ENCODE results near the gene GALNT10.

GRCh38 chr5:154196281-154196680 lies 5.7 kb downstream of the GALNT10 start:
- no peak for TF ChIP-seq CTCF (IDR thresholded peaks at IDR 0.05; ENCODE audit: insufficient read depth, low read length)
- no peak for TF ChIP-seq REST (IDR thresholded peaks at IDR 0.05; ENCODE audit: insufficient replicate concordance, low read depth)
- TF ChIP-seq SPI1 (IDR thresholded peaks at IDR 0.05; ENCODE audit: borderline replicate concordance, low read depth): no peak
- no peak for TF ChIP-seq GABPA (IDR thresholded peaks at IDR 0.05; ENCODE audit: low read depth)
- no peak for TF ChIP-seq POLR2AphosphoS5 (IDR thresholded peaks at IDR 0.05; ENCODE audit: low read depth)

Data from HL-60 (cell line).